Stimulated activated CD8-positive, alpha-beta memory T cell treated with anti-CD3 and anti-CD28 coated beads, Interleukin-4, amount 100 ng/mL, for 48 hours (primary cell): Measurements from ENCODE around the gene LDLRAD4.
"Not testable (repeated sequence)": the region's sequence is repeated elsewhere in the genome, so short reads cannot be mapped to it uniquely, and the experiment has no call there.

Experiments used
- DNase-seq: peaks from one replicate; pipeline ENCODE4 v3.0.0-alpha.2; 2020

LDLRAD4 gene

GRCh38 chr18:13253786-13254688, 35.5 kb downstream of the LDLRAD4 start:
- DNase-seq: no peak

GRCh38 chr18:13254971-13255927, 36.7 kb downstream of the LDLRAD4 start:
- DNase-seq: peak; percentile 16

GRCh38 chr18:13256444-13257305, 38.1 kb downstream of the LDLRAD4 start:
- DNase-seq: no peak

GRCh38 chr18:13257361-13257980, 38.9 kb downstream of the LDLRAD4 start:
- no peak for DNase-seq

GRCh38 chr18:13258921-13259320, 40.4 kb downstream of the LDLRAD4 start:
- DNase-seq: no peak

- no peak for DNase-seq
These were observed 41.1 kb downstream of the LDLRAD4 start for GRCh38 chr18:13259701-13260100.

GRCh38 chr18:13260197-13260934, 41.8 kb downstream of the LDLRAD4 start:
- DNase-seq: peak; percentile 18

- peak; percentile 18 for DNase-seq
These were observed 42.5 kb downstream of the LDLRAD4 start for GRCh38 chr18:13260935-13261640.

- no peak for DNase-seq
These were observed 43.2 kb downstream of the LDLRAD4 start for GRCh38 chr18:13261661-13262357.

GRCh38 chr18:13262358-13262680, 43.8 kb downstream of the LDLRAD4 start:
- not testable (repeated sequence) for DNase-seq

GRCh38 chr18:13262839-13263691, 44.5 kb downstream of the LDLRAD4 start:
- DNase-seq: peak; percentile 20

GRCh38 chr18:13264091-13265007, 45.8 kb downstream of the LDLRAD4 start:
- no peak for DNase-seq

- DNase-seq: peak; percentile 80
These were observed 46.7 kb downstream of the LDLRAD4 start for GRCh38 chr18:13265008-13265910.

GRCh38 chr18:13265911-13266217, 47.3 kb downstream of the LDLRAD4 start:
- DNase-seq: no peak

GRCh38 chr18:13266218-13267100, 47.9 kb downstream of the LDLRAD4 start:
- DNase-seq: peak; percentile 70

- DNase-seq: no peak
These were observed 48.9 kb downstream of the LDLRAD4 start for GRCh38 chr18:13267431-13267873.
